H1 (cell line): ENCODE data around the gene RS1. TPM values are rescaled to one million over a fixed set of nuclear protein-coding genes. Genes with fewer than 3 reads are reported as not detected.

Source experiments
- JUN ChIP-seq: IDR thresholded peaks from 2 replicates; pipeline ENCODE4 v1.6.1; 2011; ENCODE audit warnings: low read depth, mild to moderate bottlenecking, improper control_type of control experiment, low read length
- polyA plus RNA-seq, 7 experiments: library from polyadenylated mRNA; depleted of rRNA in 3 of 7; stranded (reverse) in 5 of 7; unstranded in 2 of 7; fragments of >200 nt in 5 of 7; fragments of 200-250 nt in 2 of 7; gene quantifications; 1 replicate in 5 of 7; 2 replicates in 1 of 7; 4 replicates in 1 of 7; pipeline versions ENCODE4 v1.2.1 to v1.2.3, GENCODE V29; 2011 to 2013; ENCODE audit warnings: missing spikeins in 2 of 7, mixed read lengths in 2 of 7
- total RNA-seq: library from RNA; stranded (reverse); fragmentation: NEBNext Ultra II Directional; extraction: Animal tissue kit (Norgen Biotek cat#: 25700); gene quantifications from 2 replicates; pipeline ENCODE4 v1.2.1, GENCODE V29; 2021

RS1 gene
- total and polyA plus RNA-seq, 2 of the 8 experiments (the other 6 are each of a cell fraction or from before 2014, with no cell fraction given), result 0.03 TPM; not detected in 1

GRCh38 chrX:18639280-18639679, 32.6 kb downstream of the RS1 start (continued):
- TF ChIP-seq JUN, result no peak
